ENCODE results near the gene CCDC57.
"Not testable (repeated sequence)": the region's sequence is repeated elsewhere in the genome, so short reads cannot be mapped to it uniquely, and the experiment has no call there.

- not testable (repeated sequence) for TF ChIP-seq CTCF (IDR thresholded peaks at IDR 0.05; ENCODE audit: poor library complexity, severe bottlenecking); POLR2AphosphoS5 (IDR thresholded peaks at IDR 0.05); EZH2 (IDR thresholded peaks at IDR 0.05; ENCODE audit: borderline replicate concordance, insufficient read depth, low read length, poor library complexity, severe bottlenecking); TAF1 (IDR thresholded peaks at IDR 0.05; ENCODE audit: low read depth); EP300 (conservative IDR thresholded peaks at IDR 0.05; ENCODE audit: poor library complexity, severe bottlenecking)
Measured at GRCh38 chr17:82193050-82193449, 19.6 kb downstream of the CCDC57 start.

Measured in neural cell (in vitro differentiated cells).